PC-3 (cell line): ENCODE results near the gene DLST. TPM values are rescaled to one million over a fixed set of nuclear protein-coding genes. Genes with fewer than 3 reads are reported as not detected.

Experiments
- ATAC-seq: fragments of 200-7000 bp; cut with Tn5 transposase; 2 replicates; pipeline ENCODE4 v1.9.1; 2020; ENCODE audit warnings: mild to moderate bottlenecking, moderate library complexity
- BruUV-seq: library from RNA; stranded (reverse); fragments of 400-500 nt; replicated peaks from 2 replicates; lab custom pipeline; 2021; lab: Mats Ljungman, UMichigan
- CTCF ChIA-PET: fragments of 300-600 bp; sonication (Branson Sonifier 250); formaldehyde crosslinking; loops from one replicate; lab custom pipeline; 2022; ENCODE audit warnings: antibody characterized with exemption; lab: Charles Lee
- POLR2A ChIA-PET: fragments of 300-600 bp; sonication (Branson Sonifier 250); formaldehyde crosslinking; loops from one replicate; lab custom pipeline; 2022; ENCODE audit warnings: antibody characterized with exemption; ENCODE audit not compliant: unreplicated experiment; lab: Charles Lee
- DNase-seq: peaks from one replicate; pipeline ENCODE4 v3.0.0-alpha.2; 2015
- H2AFZ ChIP-seq: fragments of 300-600 bp; sonication (generic); 2 replicates; pipeline ENCODE4 v1.6.0; 2016; ENCODE audit warnings: antibody characterized with exemption, low read length
- H3F3A ChIP-seq: fragments of 300-600 bp; sonication (generic); one replicate; pipeline ENCODE4 v1.6.0; 2017; ENCODE audit warnings: antibody characterized with exemption, low read length, control low read depth, mild to moderate bottlenecking; ENCODE audit not compliant: unreplicated experiment
- H3K27ac ChIP-seq: fragments of 300-600 bp; sonication (generic); 2 replicates; pipeline ENCODE4 v1.5.1; 2016; ENCODE audit warnings: mild to moderate bottlenecking, low read length
- H3K27me3 ChIP-seq: fragments of 300-600 bp; sonication (generic); 2 replicates; pipeline ENCODE4 v1.6.1; 2016; ENCODE audit warnings: low read length, mixed read lengths
- H3K36me3 ChIP-seq: fragments of 300-600 bp; sonication (generic); 2 replicates; pipeline ENCODE4 v1.6.1; 2016; ENCODE audit warnings: low read depth, mixed run types, low read length, mixed read lengths
- H3K4me1 ChIP-seq: fragments of 300-600 bp; sonication (generic); 2 replicates; pipeline ENCODE4 v1.5.1; 2016; ENCODE audit warnings: low read length; ENCODE audit not compliant: insufficient read depth
- H3K4me2 ChIP-seq: fragments of 300-600 bp; sonication (generic); 2 replicates; pipeline ENCODE4 v1.6.0; 2016; ENCODE audit warnings: low read length
- H3K4me3 ChIP-seq: fragments of 300-600 bp; sonication (generic); 2 replicates; pipeline ENCODE4 v1.5.1; 2016; ENCODE audit warnings: mild to moderate bottlenecking, low read length, mixed read lengths
- H3K79me2 ChIP-seq: fragments of 300-600 bp; sonication (generic); 2 replicates; pipeline ENCODE4 v1.6.1; 2017; ENCODE audit warnings: low read length, mixed read lengths
- H3K9ac ChIP-seq: fragments of 300-600 bp; sonication (generic); 2 replicates; pipeline ENCODE4 v1.6.0; 2016; ENCODE audit warnings: mild to moderate bottlenecking, low read length
- H3K9me2 ChIP-seq: fragments of 300-600 bp; sonication (generic); replicated peaks from 2 replicates; pipeline ENCODE4 v1.6.1; 2016; ENCODE audit warnings: mixed run types, low read length, mixed read lengths
- H3K9me3 ChIP-seq: fragments of 300-600 bp; sonication (generic); 2 replicates; pipeline ENCODE4 v1.6.1; 2016; ENCODE audit warnings: low read length, mixed read lengths
- H4K20me1 ChIP-seq: fragments of 300-600 bp; sonication (generic); 2 replicates; pipeline ENCODE4 v1.6.1; 2016; ENCODE audit warnings: low read length, mixed read lengths
- EZH2 ChIP-seq: fragments of 300-600 bp; sonication (generic); IDR thresholded peaks from one replicate; pipeline ENCODE4 v1.6.1; 2017; ENCODE audit warnings: antibody characterized with exemption, mild to moderate bottlenecking, low read length; ENCODE audit not compliant: unreplicated experiment
- EZH2phosphoT487 ChIP-seq: fragments of 300-600 bp; sonication (generic); IDR thresholded peaks from 2 replicates; pipeline ENCODE4 v1.6.1; 2018; ENCODE audit warnings: mild to moderate bottlenecking, antibody characterized with exemption, low read length, borderline replicate concordance
- intact Hi-C: fragments of 100-400 bp; cut with micrococcal nuclease; formaldehyde crosslinking; loops from 2 replicates; pipeline ENCODE4 v1.9.0; 2023
- total RNA-seq: library from RNA; depleted of rRNA; stranded (reverse); fragments of >200 nt; gene quantifications from 2 replicates; pipeline ENCODE4 v1.2.3, GENCODE V29; 2014
- TF ChIP-seq, protein P1 (sequence below): fragments of 300-600 bp; sonication (generic); conservative IDR thresholded peaks from 2 replicates; pipeline ENCODE4 v1.5.1; 2017; ENCODE audit warnings: antibody characterized with exemption, low read depth, mild to moderate bottlenecking, low read length

The DLST gene
- total RNA-seq, 1 experiment from 2014 or later = 56.9 TPM

DNA sequence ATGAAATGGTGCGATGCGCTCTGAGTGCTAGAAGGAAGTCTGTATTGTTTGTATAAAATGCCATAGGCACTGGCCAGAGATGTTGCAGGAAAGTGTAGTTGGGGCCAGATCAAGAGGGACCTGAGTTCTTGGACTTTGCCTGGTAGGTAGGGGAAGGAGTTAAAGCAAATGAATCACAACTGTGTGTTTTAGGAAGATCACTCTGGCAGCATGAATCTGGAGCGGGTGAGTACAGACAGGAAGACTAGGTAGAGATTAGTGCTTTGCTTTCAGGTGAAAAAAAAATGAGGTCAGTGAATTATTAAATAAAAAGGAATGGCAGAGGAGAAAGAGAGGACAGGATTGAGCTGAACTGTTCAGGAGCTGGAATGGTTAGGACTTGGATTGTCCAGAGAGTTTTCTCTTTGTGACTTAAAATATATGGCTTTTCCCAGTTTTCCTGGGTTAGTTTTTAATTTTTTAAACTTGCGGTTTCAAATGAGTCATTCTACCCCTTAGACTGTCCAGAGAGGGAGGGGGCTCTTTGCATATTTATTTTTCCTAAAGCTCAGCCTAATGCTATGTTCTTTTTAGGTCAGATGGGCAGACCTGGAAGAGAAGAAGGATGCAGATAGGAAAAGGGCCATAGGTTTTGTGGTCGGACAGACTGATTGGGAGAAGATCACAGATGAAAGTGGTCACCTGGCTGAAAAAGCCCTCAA is 46.9 kb upstream of the DLST start:
- Histone ChIP-seq H3K4me3 (no peak overlapping the region), H3K36me3 (peaks cover 28% of the 10 kb centered on the region), H3K9me3 (no peaks in the 10 kb centered on the region), H3K27ac (no peak overlapping the region), H3K27me3 (no peaks in the 10 kb centered on the region), H4K20me1 (no peaks in the 10 kb centered on the region), H3K9ac (no peak overlapping the region), H3K4me2 (no peak overlapping the region), H2AFZ (no peak overlapping the region), H3K4me1 (no peaks in the 10 kb centered on the region), H3K9me2 (no peaks in the 10 kb centered on the region), H3F3A (no peaks in the 10 kb centered on the region), H3K79me2 (no peaks in the 10 kb centered on the region)
- ChIA-PET POLR2A (no interaction called here), CTCF (no interaction called here)
- TF ChIP-seq EZH2 (no peak), EZH2phosphoT487 (no peak)
- TF ChIP-seq, protein P1, sequence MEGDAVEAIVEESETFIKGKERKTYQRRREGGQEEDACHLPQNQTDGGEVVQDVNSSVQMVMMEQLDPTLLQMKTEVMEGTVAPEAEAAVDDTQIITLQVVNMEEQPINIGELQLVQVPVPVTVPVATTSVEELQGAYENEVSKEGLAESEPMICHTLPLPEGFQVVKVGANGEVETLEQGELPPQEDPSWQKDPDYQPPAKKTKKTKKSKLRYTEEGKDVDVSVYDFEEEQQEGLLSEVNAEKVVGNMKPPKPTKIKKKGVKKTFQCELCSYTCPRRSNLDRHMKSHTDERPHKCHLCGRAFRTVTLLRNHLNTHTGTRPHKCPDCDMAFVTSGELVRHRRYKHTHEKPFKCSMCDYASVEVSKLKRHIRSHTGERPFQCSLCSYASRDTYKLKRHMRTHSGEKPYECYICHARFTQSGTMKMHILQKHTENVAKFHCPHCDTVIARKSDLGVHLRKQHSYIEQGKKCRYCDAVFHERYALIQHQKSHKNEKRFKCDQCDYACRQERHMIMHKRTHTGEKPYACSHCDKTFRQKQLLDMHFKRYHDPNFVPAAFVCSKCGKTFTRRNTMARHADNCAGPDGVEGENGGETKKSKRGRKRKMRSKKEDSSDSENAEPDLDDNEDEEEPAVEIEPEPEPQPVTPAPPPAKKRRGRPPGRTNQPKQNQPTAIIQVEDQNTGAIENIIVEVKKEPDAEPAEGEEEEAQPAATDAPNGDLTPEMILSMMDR = no peak
- no TSS peak for BruUV-seq
- intact Hi-C loops = no loop called here
- ATAC-seq = no peak
- no peak for DNase-seq

DNA sequence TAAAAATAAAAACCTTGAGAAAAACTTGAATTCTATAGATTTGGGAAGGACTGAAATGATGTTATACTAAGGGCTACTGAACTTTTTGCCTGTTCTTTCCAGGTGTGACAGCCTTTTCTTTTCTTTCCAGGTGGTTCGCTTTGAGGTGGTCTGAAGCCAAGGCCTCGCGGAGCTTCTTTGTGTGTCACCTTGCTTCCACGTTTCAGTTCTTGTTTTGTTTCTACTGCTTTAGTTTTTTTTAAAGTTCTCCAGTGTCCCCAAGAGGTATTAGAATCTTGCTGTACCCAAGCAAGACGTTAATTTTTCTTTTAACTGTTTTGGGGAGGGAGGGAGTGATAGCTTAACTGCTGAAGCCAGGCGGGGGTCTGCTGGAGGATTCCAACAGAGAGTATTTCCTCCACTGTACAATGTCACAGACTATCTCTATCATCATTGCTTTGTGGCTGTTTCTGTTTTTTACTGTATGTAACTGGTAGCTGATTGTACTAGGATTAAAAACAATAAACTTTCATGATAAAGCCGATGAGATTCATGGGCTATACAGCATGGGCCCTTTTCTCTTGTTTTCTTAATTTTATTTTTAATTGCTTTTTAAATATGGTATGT is 46.0 kb upstream of the DLST start:
- Histone ChIP-seq H3K9me3 (no peaks in the 10 kb centered on the region), H3K79me2 (no peaks in the 10 kb centered on the region), H3F3A (no peaks in the 10 kb centered on the region), H3K9me2 (no peaks in the 10 kb centered on the region), H3K27me3 (no peaks in the 10 kb centered on the region), H3K4me3 (no peak overlapping the region), H3K4me2 (no peak overlapping the region), H3K36me3 (peaks cover 19% of the 10 kb centered on the region), H3K4me1 (no peaks in the 10 kb centered on the region), H2AFZ (no peak overlapping the region), H3K9ac (no peak overlapping the region), H3K27ac (no peak overlapping the region), H4K20me1 (no peaks in the 10 kb centered on the region)
- intact Hi-C loops = no loop called here
- ATAC-seq = no peak
- BruUV-seq = no TSS peak
- POLR2A ChIA-PET = no interaction called here
- CTCF ChIA-PET = no interaction called here
- TF ChIP-seq EZH2 (no peak), EZH2phosphoT487 (no peak)
- TF ChIP-seq, protein P1 = no peak
- DNase-seq = no peak
